Purkinje cell (primary cell): ENCODE measurements around the gene B3GLCT. TPM values are rescaled to one million over a fixed set of nuclear protein-coding genes. Genes with fewer than 3 reads are reported as not detected.

ENCODE experiments used
- polyA plus RNA-seq: library from polyadenylated mRNA; unstranded; fragments of >200 nt; fragmentation: Nextera tagmentation; gene quantifications from 2 replicates; pipeline ENCODE4 v1.2.1, GENCODE V29; 2014

Gene B3GLCT
- polyA plus RNA-seq, result 9.0 and 10.5 TPM in 2 replicates

DNA sequence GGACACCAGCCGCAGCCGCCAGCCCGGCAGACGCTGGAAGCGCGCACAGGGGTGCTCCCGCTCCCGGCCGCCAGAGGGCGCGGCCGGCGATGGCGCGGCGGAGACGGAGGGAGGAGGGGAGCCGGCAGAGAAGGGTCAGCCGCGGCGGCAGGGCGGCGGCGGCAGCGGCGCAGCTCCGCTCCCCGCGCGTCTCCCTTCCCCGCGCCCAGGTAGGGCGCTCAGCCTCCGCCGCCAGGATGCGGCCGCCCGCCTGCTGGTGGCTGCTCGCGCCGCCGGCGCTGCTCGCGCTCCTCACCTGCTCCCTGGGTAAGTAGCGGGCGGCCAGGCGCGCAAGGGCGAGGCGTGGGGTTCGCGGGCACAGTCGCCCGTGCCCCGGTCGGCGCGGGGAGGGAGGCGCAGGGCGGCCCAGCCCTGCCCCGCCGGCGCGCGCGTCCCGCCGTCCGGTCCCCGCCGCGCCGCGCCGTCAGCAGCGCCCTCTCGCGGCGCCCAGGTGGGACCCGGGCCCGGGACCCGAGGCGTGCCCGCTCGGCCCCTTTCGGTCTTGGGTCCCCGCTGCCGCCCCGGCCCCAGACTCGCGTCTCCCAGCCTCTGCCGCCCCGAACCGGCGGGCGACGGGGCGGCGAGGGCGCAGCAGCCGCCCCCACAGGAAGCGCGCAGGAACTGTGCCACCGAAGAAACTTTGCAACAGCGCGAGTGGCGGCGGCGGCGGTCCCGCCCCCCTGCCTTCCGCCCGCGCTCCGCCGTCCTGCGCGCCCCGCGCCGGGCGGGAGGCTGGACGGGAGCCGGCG lies at the start of gene B3GLCT:
Gene B3GLCT, plus strand, starts transcription at position 127 of the 788 bp plus-strand sequence. Its CDS starts 110 bp downstream, at position 237.

DNA sequence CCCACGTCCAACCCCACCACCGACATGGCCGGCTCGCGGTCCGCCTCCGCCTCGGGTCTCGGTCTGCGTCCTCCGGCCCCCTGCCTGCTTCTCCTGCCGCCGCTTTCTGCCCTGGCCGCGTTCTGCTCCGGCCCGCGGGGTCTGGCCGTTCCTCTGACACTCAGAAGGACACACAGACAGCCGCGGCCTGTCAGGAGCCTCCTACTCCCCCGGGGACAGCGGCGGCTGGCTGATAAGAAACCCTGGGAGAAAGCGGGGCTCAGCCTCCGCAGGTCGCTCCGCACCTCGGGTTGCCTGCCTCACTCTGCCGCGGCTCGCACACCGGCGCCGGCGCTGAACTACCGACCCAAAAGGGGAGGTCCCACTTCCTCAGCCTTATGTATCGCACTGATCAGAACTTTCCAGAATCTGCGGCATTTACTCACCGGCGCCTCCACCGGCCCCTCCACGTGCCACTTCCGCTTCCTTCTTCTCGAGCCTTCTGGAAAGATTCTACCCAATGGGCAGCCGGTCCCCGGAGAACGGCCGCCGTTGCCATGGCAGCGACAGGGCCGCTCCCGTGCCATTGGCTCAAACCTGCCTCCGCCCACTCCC lies 38.1 kb upstream of the B3GLCT start, which contains the start of gene HSPH1:
Gene HSPH1, minus strand, starts transcription at position 348 of the 594 bp plus-strand sequence. Its CDS starts 322 bp downstream, at position 26.

Other genes starting within 250 kb of the B3GLCT start
- 619 and 699 TPM in 2 replicates for gene HSPH1, start 38.1 kb upstream of the B3GLCT start, polyA plus RNA-seq